ENCODE measurements around the gene PCBD1. TPM values are rescaled to one million over a fixed set of nuclear protein-coding genes. Genes with fewer than 3 reads are reported as not detected.

PCBD1 gene
- polyA plus RNA-seq, 4 donors, result 67.3 to 178 (median 112) TPM

DNA sequence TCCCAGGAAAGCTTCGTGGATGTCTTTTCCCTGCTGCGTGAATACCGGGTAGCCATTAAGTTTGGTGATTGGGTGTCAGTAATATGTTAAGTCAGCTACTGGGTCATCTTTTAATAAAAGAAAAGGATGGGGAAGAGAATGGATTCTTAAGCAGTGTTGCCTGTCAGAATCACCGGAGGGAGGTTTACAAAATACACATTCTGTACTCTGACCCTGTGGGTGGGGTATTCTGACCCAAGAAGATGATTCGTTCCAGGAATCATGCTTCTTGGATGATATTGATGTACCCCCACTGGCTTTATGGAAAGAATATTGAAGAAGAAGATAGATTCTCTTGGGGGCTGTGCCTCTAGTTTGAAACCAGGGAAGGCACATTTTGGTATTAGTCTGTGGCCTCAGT lies 54.3 kb downstream of the PCBD1 start:
- peak overlapping the region in 1 of 3 donors; percentile 8 for H3K27ac ChIP-seq (ENCODE audit: low read depth in 1 of 3, low read length in 2 of 3)
- H3K9me3 ChIP-seq (ENCODE audit: control insufficient read depth in 2 of 2, insufficient read depth in 1 of 2, low read depth in 1 of 2, low read length in 1 of 2), result peaks cover 0 to 4% of the 10 kb centered on the region in 2 donors
- H3K4me3 ChIP-seq (ENCODE audit: low read depth in 1 of 3, low read length in 3 of 3), result no peak overlapping the region
- no peaks in the 10 kb centered on the region for H3K27me3 ChIP-seq (ENCODE audit: control insufficient read depth in 3 of 3, insufficient read depth in 3 of 3, low read length in 3 of 3)
- H3K4me1 ChIP-seq (ENCODE audit: control insufficient read depth in 3 of 3, insufficient read depth in 2 of 3, low read depth in 1 of 3, low read length in 2 of 3), result peaks cover 8 to 55% (median 15%) of the 10 kb centered on the region in 3 donors
- peaks cover 0 to 6% (median 3%) of the 10 kb centered on the region in 3 donors for H3K36me3 ChIP-seq (ENCODE audit: control insufficient read depth in 3 of 3, insufficient read depth in 2 of 3, low read depth in 1 of 3, low read length in 3 of 3)
- 76 to 83% (median 81%) methylated on average over 5 of the region's 5 CpGs for WGBS, 3 donors
- no peak for DNase-seq
- no peak for FAIRE-seq

DNA sequence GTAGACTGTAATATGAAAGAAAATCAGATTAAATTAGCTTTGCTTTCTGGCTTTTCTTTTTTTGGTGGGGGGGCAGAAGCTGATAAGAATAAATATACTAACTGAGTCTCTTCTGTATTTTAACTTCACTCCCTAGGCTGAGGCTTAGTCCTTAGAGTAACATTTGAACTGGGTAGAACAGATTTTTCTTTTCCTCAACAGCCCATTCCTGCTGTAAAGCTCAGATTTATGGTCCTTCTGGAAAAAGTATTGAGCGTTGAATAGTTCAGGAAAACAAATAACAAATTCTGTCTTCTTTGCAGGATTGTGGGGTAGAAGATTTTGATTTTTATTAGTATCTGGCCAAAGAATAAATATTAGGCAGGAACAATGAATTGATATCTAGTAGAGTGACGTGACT lies 54.8 kb downstream of the PCBD1 start:
- no peak for FAIRE-seq
- H3K27ac ChIP-seq (ENCODE audit: low read depth in 1 of 3, low read length in 2 of 3), result no peak overlapping the region
- WGBS, 3 donors, result 73 to 94% (median 89%) methylated on average over 2 of the region's 2 CpGs

More for the DNA sequence above, 54.8 kb downstream of the PCBD1 start:
- Histone ChIP-seq H3K27me3 (ENCODE audit: control insufficient read depth in 3 of 3, insufficient read depth in 3 of 3, low read length in 3 of 3) (no peaks in the 10 kb centered on the region), H3K4me1 (ENCODE audit: control insufficient read depth in 3 of 3, insufficient read depth in 2 of 3, low read depth in 1 of 3, low read length in 2 of 3) (peaks cover 10 to 59% (median 17%) of the 10 kb centered on the region in 3 donors), H3K4me3 (ENCODE audit: low read depth in 1 of 3, low read length in 3 of 3) (no peak overlapping the region), H3K9me3 (ENCODE audit: control insufficient read depth in 2 of 2, insufficient read depth in 1 of 2, low read depth in 1 of 2, low read length in 1 of 2) (peaks cover 0 to 4% of the 10 kb centered on the region in 2 donors), H3K36me3 (ENCODE audit: control insufficient read depth in 3 of 3, insufficient read depth in 2 of 3, low read depth in 1 of 3, low read length in 3 of 3) (peaks cover 0 to 8% (median 3%) of the 10 kb centered on the region in 3 donors)
- DNase-seq, result no peak

Other genes with a start within 250 kb of the PCBD1 start
- gene ADAMTS14, start 216.1 kb downstream of the PCBD1 start, polyA plus RNA-seq, result 1 to 10 TPM in 1 of 4 donors, under 1 TPM in 3; 0.45 to 7.7 (median 0.79) TPM
- gene TBATA, start 103.2 kb downstream of the PCBD1 start, polyA plus RNA-seq, result under 1 TPM in 1 of 4 donors, not detected in 3; 0.09 TPM
- 10 to 100 TPM in 3 of 4 donors, 1 to 10 TPM in 1; 10.0 to 49.3 (median 16.4) TPM for gene SGPL1, start 72.6 kb downstream of the PCBD1 start, polyA plus RNA-seq

All from small intestine (tissue), 7 donors.